Measurements from ENCODE around the gene PLEKHG4B.
"Not testable (repeated sequence)": the region's sequence is repeated elsewhere in the genome, so short reads cannot be mapped to it uniquely, and the experiment has no call there.

Gene PLEKHG4B

DNA sequence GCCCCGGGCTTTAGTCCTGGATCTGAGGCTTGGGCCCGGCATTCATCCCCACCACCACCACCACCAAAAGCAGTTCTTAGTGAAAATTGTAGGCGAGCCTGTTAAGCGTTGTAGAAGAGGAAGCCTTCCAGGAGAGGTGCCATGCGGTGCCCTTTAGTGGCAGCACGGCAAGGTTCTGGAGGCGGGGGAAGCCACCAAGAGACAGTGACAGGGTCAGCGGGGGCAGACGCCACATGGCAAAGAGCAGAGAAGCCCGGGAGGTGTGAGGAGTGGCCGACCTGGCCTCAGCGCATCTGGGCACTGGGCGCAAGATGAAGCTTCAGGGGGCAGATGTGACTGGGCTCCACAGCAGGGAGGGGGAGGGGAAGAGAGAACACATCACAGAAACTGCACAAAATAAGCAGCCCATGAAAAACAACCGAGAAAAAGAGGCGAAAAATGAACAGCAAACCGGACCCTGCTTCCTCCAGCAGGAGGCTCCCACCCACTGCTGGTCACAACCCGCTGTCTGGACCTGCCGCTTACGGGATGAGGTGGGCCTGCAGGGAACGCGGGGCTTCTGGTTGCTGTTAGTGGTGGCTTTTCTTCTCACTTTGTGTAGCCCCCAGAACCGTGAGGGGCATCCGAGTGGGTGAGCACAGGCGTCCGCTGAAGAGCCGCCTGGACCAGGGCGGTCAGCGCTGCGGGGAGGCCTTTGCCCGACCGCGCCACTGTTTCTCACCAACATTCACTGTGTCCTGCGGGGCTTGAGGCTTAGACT is 103.6 kb downstream of the PLEKHG4B start:
- H3K4me3 ChIP-seq (ENCODE audit: low read depth in 1 of 2, low read length in 2 of 2) = no peak overlapping the region
- H3K27me3 ChIP-seq (ENCODE audit: control insufficient read depth in 1 of 2, insufficient read depth in 2 of 2, low read length in 2 of 2) = peaks cover 4 to 10% of the 10 kb centered on the region in 2 donors
- H3K9ac ChIP-seq (ENCODE audit: low read depth in 1 of 2, low read length in 2 of 2) = no peak overlapping the region
- H3K9me3 ChIP-seq (ENCODE audit: control insufficient read depth in 1 of 2, low read length in 2 of 2) = no peaks in the 10 kb centered on the region
- H3K36me3 ChIP-seq (ENCODE audit: control insufficient read depth in 1 of 2, insufficient read depth in 2 of 2, low read length in 2 of 2) = no peaks in the 10 kb centered on the region
- no peak overlapping the region for H3K27ac ChIP-seq (ENCODE audit: low read depth, low read length)
- peaks cover 4 to 15% of the 10 kb centered on the region in 2 donors for H3K4me1 ChIP-seq (ENCODE audit: control insufficient read depth in 1 of 2, insufficient read depth in 2 of 2, low read length in 2 of 2)

DNA sequence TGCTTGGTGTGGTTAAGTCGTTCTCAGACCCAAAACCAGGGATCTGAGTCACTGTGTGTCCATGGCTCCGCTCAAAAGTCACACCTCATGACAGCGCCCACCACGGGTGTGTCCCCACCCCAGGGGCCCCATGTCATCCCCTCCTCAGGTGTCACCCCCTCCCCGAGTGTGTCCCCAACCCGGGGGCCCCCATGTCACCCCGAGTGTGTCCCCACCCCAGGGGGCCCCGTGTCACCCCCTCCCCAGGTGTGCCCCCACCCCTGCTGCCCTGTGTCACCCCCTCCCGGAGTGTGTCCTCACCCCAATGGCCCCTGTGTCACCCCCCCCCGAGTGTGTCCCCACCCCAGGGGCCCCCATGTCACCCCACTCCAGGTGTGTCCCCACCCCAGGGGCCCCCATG is 104.4 kb downstream of the PLEKHG4B start:
- H3K4me3 ChIP-seq (ENCODE audit: low read depth in 1 of 2, low read length in 2 of 2) = no peak overlapping the region
- H3K9me3 ChIP-seq (ENCODE audit: control insufficient read depth in 1 of 2, low read length in 2 of 2) = no peaks in the 10 kb centered on the region
- H3K4me1 ChIP-seq (ENCODE audit: control insufficient read depth in 1 of 2, insufficient read depth in 2 of 2, low read length in 2 of 2) = peaks cover 2 to 9% of the 10 kb centered on the region in 2 donors
- H3K36me3 ChIP-seq (ENCODE audit: control insufficient read depth in 1 of 2, insufficient read depth in 2 of 2, low read length in 2 of 2) = no peaks in the 10 kb centered on the region
- peaks cover 2 to 6% of the 10 kb centered on the region in 2 donors for H3K27me3 ChIP-seq (ENCODE audit: control insufficient read depth in 1 of 2, insufficient read depth in 2 of 2, low read length in 2 of 2)
- H3K9ac ChIP-seq (ENCODE audit: low read depth in 1 of 2, low read length in 2 of 2) = no peak overlapping the region
- no peak overlapping the region for H3K27ac ChIP-seq (ENCODE audit: low read depth, low read length)

DNA sequence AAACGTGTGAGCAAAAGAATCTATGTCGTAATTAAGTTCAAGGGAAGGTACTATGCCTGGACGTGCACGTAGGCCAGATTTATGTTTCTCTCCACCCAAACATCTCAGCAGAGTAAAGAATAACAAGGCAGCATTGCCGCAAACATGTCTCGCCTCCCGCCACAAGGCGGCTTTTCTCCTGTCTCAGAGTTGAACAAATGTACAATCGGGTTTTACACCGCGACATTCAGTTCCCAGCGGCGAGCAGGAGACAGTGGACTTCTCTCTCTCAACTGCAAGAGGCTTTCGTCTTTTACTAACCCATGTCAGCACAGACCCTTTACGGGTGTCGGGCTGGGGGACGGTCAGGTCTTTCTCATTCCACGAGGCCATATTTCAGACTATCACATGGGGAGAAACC is 105.1 kb downstream of the PLEKHG4B start:
- H3K27ac ChIP-seq (ENCODE audit: low read depth, low read length); H3K27me3 ChIP-seq (ENCODE audit: control insufficient read depth in 1 of 2, insufficient read depth in 2 of 2, low read length in 2 of 2); H3K4me3 ChIP-seq (ENCODE audit: low read depth in 1 of 2, low read length in 2 of 2); H3K4me1 ChIP-seq (ENCODE audit: control insufficient read depth in 1 of 2, insufficient read depth in 2 of 2, low read length in 2 of 2); H3K9me3 ChIP-seq (ENCODE audit: control insufficient read depth in 1 of 2, low read length in 2 of 2); H3K36me3 ChIP-seq (ENCODE audit: control insufficient read depth in 1 of 2, insufficient read depth in 2 of 2, low read length in 2 of 2); H3K9ac ChIP-seq (ENCODE audit: low read depth in 1 of 2, low read length in 2 of 2): not testable (repeated sequence)

DNA sequence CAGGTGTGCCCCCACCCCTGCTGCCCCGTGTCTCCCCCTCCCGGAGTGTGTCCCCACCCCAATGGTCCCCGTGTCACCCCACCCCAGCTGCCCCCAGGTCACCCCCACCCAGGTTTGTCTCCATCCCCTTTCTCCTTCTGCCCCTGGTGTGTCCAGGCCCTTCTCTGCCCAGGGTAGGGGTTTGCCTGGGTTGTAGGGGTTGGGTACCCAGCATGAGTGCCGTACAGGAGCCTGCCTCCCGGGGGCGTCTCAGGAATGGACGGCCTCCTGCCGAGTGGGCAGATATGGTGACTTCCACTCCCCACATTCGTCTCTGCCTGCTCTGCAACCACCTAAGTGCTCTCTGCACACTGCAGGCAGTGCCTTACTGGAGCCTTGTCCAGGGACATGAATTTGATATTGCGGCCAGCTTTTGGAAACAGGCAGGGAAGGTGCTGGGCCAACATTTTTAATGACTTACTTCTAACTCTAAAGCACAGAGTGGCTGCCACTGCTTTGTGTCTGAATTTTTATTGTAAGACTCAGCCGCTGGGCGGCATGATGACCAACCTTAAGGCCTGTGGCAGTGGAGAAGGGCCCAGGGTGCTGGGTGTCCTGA is 106.0 kb downstream of the PLEKHG4B start:
- Histone ChIP-seq H3K36me3 (ENCODE audit: control insufficient read depth in 1 of 2, insufficient read depth in 2 of 2, low read length in 2 of 2) (no peaks in the 10 kb centered on the region), H3K9ac (ENCODE audit: low read depth in 1 of 2, low read length in 2 of 2) (no peak overlapping the region), H3K4me3 (ENCODE audit: low read depth in 1 of 2, low read length in 2 of 2) (no peak overlapping the region), H3K27me3 (ENCODE audit: control insufficient read depth in 1 of 2, insufficient read depth in 2 of 2, low read length in 2 of 2) (no peaks in the 10 kb centered on the region), H3K4me1 (ENCODE audit: control insufficient read depth in 1 of 2, insufficient read depth in 2 of 2, low read length in 2 of 2) (no peaks in the 10 kb centered on the region), H3K9me3 (ENCODE audit: control insufficient read depth in 1 of 2, low read length in 2 of 2) (no peaks in the 10 kb centered on the region), H3K27ac (ENCODE audit: low read depth, low read length) (no peak overlapping the region)

DNA sequence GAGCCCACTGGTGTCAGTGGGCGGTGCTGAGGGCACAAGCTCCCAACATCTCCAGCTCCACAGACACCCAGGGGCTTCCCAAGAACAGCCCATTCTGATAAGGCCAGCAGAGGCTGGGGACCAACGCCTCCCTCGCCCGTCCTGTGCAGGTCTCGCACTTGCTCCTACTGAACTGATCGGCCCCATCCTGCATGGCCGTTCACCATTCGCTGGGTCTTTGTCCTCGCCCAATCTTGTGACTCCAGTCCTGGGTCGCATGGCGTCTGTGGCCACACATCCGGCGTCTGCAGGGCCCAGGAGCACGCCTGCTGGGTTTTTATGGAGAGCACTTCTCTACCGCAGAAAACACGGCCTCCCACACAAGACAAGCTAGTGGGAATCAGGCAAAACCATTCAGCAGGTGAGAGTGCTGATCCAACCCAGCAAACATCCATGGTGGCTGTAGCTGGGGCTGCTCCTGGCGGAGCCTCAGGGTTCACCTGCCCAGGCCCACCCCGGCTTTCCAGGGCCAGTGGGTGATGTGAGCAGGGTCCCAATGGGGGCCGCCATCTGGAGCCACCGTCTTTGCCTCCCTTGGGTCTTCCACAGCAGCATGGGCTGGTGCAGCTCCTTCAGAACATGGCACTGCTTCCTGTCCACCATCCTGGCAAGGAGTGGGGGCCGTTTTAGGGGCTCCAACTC is 106.7 kb downstream of the PLEKHG4B start:
- Histone ChIP-seq H3K36me3 (ENCODE audit: control insufficient read depth in 1 of 2, insufficient read depth in 2 of 2, low read length in 2 of 2) (peaks cover 4 to 7% of the 10 kb centered on the region in 2 donors), H3K9ac (ENCODE audit: low read depth in 1 of 2, low read length in 2 of 2) (no peak overlapping the region), H3K4me1 (ENCODE audit: control insufficient read depth in 1 of 2, insufficient read depth in 2 of 2, low read length in 2 of 2) (no peaks in the 10 kb centered on the region)

DNA sequence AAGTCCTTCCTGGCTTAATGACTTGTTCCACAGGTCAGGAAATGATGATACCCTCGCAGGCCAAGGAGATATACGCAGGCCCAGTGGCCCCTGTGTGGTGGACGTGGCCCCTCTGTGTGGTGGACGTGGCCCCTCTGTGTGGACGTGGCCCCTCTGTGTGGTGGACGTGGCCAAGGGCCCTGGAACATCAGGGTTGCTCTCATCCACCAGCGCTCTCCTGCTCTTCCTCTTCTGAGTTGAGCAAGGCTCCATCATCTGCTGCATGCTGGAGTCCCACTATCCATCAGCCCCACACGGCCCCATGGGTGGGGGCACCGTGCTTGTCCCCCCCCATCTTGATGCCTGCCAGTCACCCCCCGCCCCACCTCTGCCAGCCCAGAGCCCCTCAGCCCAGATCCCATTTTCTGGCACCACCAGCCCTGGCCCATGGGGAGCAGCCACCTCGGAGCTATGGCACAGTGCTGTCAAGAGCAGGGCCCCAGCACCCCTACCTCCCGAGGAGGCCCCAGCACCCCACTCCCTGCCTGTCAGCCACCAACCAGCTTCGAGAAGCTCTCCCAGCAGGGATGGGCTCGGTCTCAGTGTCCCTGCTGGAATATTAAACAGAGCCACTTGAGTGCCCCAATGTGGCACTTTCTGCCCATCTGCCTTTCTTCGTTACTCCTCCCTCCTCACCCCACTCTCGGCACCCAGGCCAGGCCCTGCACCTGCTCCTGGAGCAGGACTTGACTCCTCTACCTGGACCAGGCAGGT is 107.4 kb downstream of the PLEKHG4B start:
- Histone ChIP-seq H3K27ac (ENCODE audit: low read depth, low read length) (no peak overlapping the region), H3K9me3 (ENCODE audit: control insufficient read depth in 1 of 2, low read length in 2 of 2) (no peaks in the 10 kb centered on the region)

More for the DNA sequence above, 106.7 kb downstream of the PLEKHG4B start:
- no peak overlapping the region for H3K27ac ChIP-seq (ENCODE audit: low read depth, low read length)
- H3K27me3 ChIP-seq (ENCODE audit: control insufficient read depth in 1 of 2, insufficient read depth in 2 of 2, low read length in 2 of 2) = no peaks in the 10 kb centered on the region
- no peak overlapping the region for H3K4me3 ChIP-seq (ENCODE audit: low read depth in 1 of 2, low read length in 2 of 2)
- H3K9me3 ChIP-seq (ENCODE audit: control insufficient read depth in 1 of 2, low read length in 2 of 2) = no peaks in the 10 kb centered on the region

DNA sequence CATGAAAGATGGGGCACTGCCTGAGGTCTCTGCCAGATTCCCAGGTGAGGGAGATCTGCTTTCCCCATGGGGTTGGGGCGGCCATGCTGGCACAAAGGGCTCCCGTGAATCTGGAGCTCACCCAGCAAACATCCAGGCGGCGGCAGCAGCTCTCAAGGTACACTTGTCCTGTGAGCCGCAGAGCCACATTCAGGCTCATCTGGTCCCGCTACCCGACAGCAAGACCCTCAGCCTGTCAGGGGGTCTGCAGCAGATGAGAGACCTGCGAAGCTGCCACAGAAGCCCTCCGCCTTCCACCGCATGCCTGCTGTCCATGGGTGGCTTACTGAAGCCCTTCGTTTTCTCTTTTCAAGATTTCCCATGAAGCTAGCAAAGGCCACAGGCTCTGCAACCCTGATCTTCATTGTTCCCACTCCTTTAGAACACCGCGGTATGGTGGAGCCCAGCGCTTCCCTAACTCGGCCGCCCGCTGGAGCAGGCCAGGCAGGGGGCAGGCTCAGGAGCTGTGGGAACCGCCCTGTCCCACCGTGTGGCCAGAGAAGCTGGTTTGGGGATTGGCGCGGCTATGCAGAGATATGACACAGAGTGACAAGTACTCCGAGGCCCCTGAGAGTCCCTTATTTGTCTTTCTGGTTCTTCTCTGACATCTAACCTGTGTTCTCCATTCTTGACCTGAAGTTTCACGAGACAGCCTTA is 108.1 kb downstream of the PLEKHG4B start:
- Histone ChIP-seq H3K4me3 (ENCODE audit: low read depth in 1 of 2, low read length in 2 of 2) (no peak overlapping the region), H3K9me3 (ENCODE audit: control insufficient read depth in 1 of 2, low read length in 2 of 2) (no peaks in the 10 kb centered on the region), H3K27me3 (ENCODE audit: control insufficient read depth in 1 of 2, insufficient read depth in 2 of 2, low read length in 2 of 2) (no peaks in the 10 kb centered on the region), H3K4me1 (ENCODE audit: control insufficient read depth in 1 of 2, insufficient read depth in 2 of 2, low read length in 2 of 2) (no peaks in the 10 kb centered on the region), H3K9ac (ENCODE audit: low read depth in 1 of 2, low read length in 2 of 2) (no peak overlapping the region), H3K27ac (ENCODE audit: low read depth, low read length) (no peak overlapping the region), H3K36me3 (ENCODE audit: control insufficient read depth in 1 of 2, insufficient read depth in 2 of 2, low read length in 2 of 2) (peaks cover 14 to 18% of the 10 kb centered on the region in 2 donors)

More for the DNA sequence above, 107.4 kb downstream of the PLEKHG4B start:
- Histone ChIP-seq H3K9ac (ENCODE audit: low read depth in 1 of 2, low read length in 2 of 2) (no peak overlapping the region), H3K4me1 (ENCODE audit: control insufficient read depth in 1 of 2, insufficient read depth in 2 of 2, low read length in 2 of 2) (no peaks in the 10 kb centered on the region), H3K27me3 (ENCODE audit: control insufficient read depth in 1 of 2, insufficient read depth in 2 of 2, low read length in 2 of 2) (no peaks in the 10 kb centered on the region), H3K36me3 (ENCODE audit: control insufficient read depth in 1 of 2, insufficient read depth in 2 of 2, low read length in 2 of 2) (peaks cover 9 to 14% of the 10 kb centered on the region in 2 donors), H3K4me3 (ENCODE audit: low read depth in 1 of 2, low read length in 2 of 2) (no peak overlapping the region)

DNA sequence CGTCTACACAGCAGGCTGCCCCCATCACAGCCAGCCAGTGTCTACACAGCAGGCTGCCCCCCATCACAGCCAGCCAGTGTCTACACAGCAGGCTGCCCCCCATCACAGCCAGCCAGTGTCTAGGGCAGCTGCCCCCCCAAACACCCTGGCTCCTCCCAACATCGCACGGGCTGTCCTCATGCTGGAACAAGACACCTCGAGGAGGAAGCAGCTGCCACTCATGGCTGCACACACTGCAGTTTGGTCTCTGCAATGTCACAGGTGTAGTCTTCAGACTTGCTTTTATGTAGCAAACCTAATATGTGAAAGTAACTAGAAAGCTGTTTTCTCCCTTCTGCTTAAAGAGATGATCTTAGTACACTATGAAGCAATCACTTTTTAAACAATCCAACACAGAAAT is 109.0 kb downstream of the PLEKHG4B start:
- H3K27me3 ChIP-seq (ENCODE audit: control insufficient read depth in 1 of 2, insufficient read depth in 2 of 2, low read length in 2 of 2) = no peaks in the 10 kb centered on the region
- H3K9ac ChIP-seq (ENCODE audit: low read depth in 1 of 2, low read length in 2 of 2) = no peak overlapping the region
- H3K4me1 ChIP-seq (ENCODE audit: control insufficient read depth in 1 of 2, insufficient read depth in 2 of 2, low read length in 2 of 2) = no peaks in the 10 kb centered on the region
- H3K9me3 ChIP-seq (ENCODE audit: control insufficient read depth in 1 of 2, low read length in 2 of 2) = no peaks in the 10 kb centered on the region
- H3K4me3 ChIP-seq (ENCODE audit: low read depth in 1 of 2, low read length in 2 of 2) = no peak overlapping the region
- H3K27ac ChIP-seq (ENCODE audit: low read depth, low read length) = no peak overlapping the region
- peaks cover 14 to 22% of the 10 kb centered on the region in 2 donors for H3K36me3 ChIP-seq (ENCODE audit: control insufficient read depth in 1 of 2, insufficient read depth in 2 of 2, low read length in 2 of 2)

DNA sequence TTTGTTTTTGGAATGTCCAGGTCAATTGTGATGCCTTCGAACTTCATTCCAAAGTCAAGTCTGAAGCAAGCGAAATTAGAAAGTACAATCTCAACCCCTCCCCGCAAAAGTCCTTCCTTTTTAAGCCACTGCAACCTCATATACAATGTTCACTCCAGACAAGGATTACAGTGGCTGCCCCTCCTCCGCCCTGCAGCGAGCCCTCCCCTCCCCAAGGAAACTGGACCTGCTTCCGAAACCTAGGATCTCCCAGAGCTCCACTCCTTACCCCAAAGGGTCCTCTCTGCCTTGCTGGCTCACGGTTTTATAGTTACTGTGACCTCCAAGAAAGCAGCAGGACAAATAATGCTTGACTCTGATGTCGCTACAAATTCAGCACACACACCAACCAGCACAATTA is 109.7 kb downstream of the PLEKHG4B start:
- Histone ChIP-seq H3K9ac (ENCODE audit: low read depth in 1 of 2, low read length in 2 of 2) (no peak overlapping the region), H3K9me3 (ENCODE audit: control insufficient read depth in 1 of 2, low read length in 2 of 2) (no peaks in the 10 kb centered on the region), H3K36me3 (ENCODE audit: control insufficient read depth in 1 of 2, insufficient read depth in 2 of 2, low read length in 2 of 2) (peaks cover 14 to 22% of the 10 kb centered on the region in 2 donors), H3K4me1 (ENCODE audit: control insufficient read depth in 1 of 2, insufficient read depth in 2 of 2, low read length in 2 of 2) (no peaks in the 10 kb centered on the region), H3K27me3 (ENCODE audit: control insufficient read depth in 1 of 2, insufficient read depth in 2 of 2, low read length in 2 of 2) (no peaks in the 10 kb centered on the region), H3K4me3 (ENCODE audit: low read depth in 1 of 2, low read length in 2 of 2) (no peak overlapping the region), H3K27ac (ENCODE audit: low read depth, low read length) (no peak overlapping the region)
